SK-N-SH (cell line): Measurements from ENCODE around the gene PTK7.

Experiments
- CTCF ChIP-seq: fragments of 200-600 bp; sonication (generic); IDR thresholded peaks from 2 replicates; pipeline ENCODE4 v1.6.1; 2017; ENCODE audit warnings: antibody characterized with exemption, mild to moderate bottlenecking, moderate library complexity
- EP300 ChIP-seq, 2 experiments: IDR thresholded peaks; 2 replicates each; pipeline versions ENCODE4 v1.4.0 to v1.6.1; 2012; ENCODE audit warnings: borderline replicate concordance in 1 of 2, low read depth in 1 of 2, low read length in 1 of 2
- FOXJ3 ChIP-seq: sonication (generic); formaldehyde crosslinking; IDR thresholded peaks from 2 replicates; pipeline ENCODE4 v1.5.1; 2020; ENCODE audit warnings: mild to moderate bottlenecking, missing genetic modification reagents

- TF ChIP-seq CTCF (no peak), EP300 (IDR thresholded peaks at IDR 0.05; ENCODE audit: borderline replicate concordance in 1 of 2, low read depth in 1 of 2, low read length in 1 of 2) (no peak), FOXJ3 (no peak)
Measured at GRCh38 chr6:43127180-43127579, 51.1 kb downstream of the PTK7 start.
